Activated naive CD8-positive, alpha-beta T cell treated with anti-CD3 and anti-CD28 coated beads, Interleukin-2, amount 10 ng/mL, durations not matched to agents 7 days and 5 days (primary cell): ENCODE data around the gene RHOH. TPM values are rescaled to one million over a fixed set of nuclear protein-coding genes. Genes with fewer than 3 reads are reported as not detected.
A peak's percentile ranks its signal among the peaks of the same experiment; 100 is the strongest.
"Not testable (repeated sequence)": the region's sequence is repeated elsewhere in the genome, so short reads cannot be mapped to it uniquely, and the experiment has no call there.

ENCODE experiments used
- ATAC-seq: fragments of 150-1000 bp; cut with Tn5 transposase; one replicate; pipeline ENCODE4 v1.10.0; 2021; ENCODE audit warnings: low read depth, moderate library complexity
- POLR2A ChIA-PET: fragments of 350-600 bp; sonication (Branson Sonifier 250); formaldehyde crosslinking; loops from one replicate; lab custom pipeline; 2021; ENCODE audit warnings: antibody characterized with exemption; lab: Charles Lee
- DNase-seq: peaks from one replicate; pipeline ENCODE4 v3.0.0; 2021
- H3K27ac Mint-ChIP-seq: one replicate; pipeline ENCODE4 v1.8.0; 2022; ENCODE audit warnings: mild to moderate bottlenecking, mixed read lengths
- H3K27me3 Mint-ChIP-seq: one replicate; pipeline ENCODE4 v1.8.0; 2022; ENCODE audit warnings: mild to moderate bottlenecking, moderate library complexity, mixed read lengths
- H3K36me3 Mint-ChIP-seq: one replicate; pipeline ENCODE4 v1.8.0; 2021; ENCODE audit warnings: mild to moderate bottlenecking, mixed read lengths
- H3K4me1 Mint-ChIP-seq: one replicate; pipeline ENCODE4 v1.8.0; 2021; ENCODE audit warnings: mixed read lengths
- H3K4me3 Mint-ChIP-seq: one replicate; pipeline ENCODE4 v1.8.0; 2022; ENCODE audit warnings: mild to moderate bottlenecking, moderate library complexity, mixed read lengths
- H3K9me3 Mint-ChIP-seq: one replicate; pipeline ENCODE4 v1.8.0; 2021; ENCODE audit warnings: mixed read lengths
- total RNA-seq, 2 experiments: library from RNA; stranded (reverse); gene quantifications; one replicate each; pipeline ENCODE4 v1.2.3, GENCODE V29; 2021

The RHOH gene, protein sequence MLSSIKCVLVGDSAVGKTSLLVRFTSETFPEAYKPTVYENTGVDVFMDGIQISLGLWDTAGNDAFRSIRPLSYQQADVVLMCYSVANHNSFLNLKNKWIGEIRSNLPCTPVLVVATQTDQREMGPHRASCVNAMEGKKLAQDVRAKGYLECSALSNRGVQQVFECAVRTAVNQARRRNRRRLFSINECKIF
- 100 to 1,000 TPM; 187 to 190 TPM for total RNA-seq

DNA sequence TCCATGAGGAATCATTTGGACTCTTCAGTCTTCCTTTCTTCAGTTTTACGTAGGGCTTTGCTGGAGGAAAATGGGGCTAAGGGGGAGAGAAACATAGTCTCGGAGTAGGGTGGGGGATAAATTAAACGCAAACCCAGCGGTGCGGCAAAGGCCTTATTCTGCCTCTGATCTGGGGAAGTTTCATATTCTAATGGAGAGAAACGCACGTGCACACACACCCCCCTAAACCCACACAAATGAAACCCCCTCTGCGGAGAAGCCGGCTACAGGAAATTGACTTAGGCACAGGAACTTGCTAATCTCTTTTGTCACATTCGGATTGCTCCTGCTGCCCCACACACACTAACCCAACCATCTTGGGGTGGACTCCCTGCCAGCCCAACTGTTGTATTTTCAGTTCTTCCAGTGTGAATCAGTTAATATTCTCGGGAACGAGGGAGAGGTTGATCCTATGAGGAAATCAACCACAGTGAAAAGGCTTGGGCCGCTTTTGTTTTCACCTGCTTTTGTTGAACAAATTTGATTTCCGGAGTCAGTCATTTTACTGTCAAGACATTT, at the start of gene RHOH:
RHOH (plus strand) TSS at position 308 of the 558 bp plus-strand sequence. CDS start 46,356 bp downstream, outside the sequence.
- ATAC-seq, result peak; percentile 18
- DNase-seq, result peak; percentile 73
- peaks cover 44% of the 10 kb centered on the region for H3K4me1 Mint-ChIP-seq
- H3K27me3 Mint-ChIP-seq, result no peaks in the 10 kb centered on the region
- peak within 1 kb of the TSS; percentile 97 for H3K27ac Mint-ChIP-seq
- POLR2A ChIA-PET, result interaction anchor here (0.7 to 11.5 kb wide), 25 partner anchors 10 to 701 kb away, joined by 3 to 360 read pairs (median 7); partner anchors contain the start of genes N4BP2 and UBE2K
- H3K9me3 Mint-ChIP-seq, result no peaks in the 10 kb centered on the region
- H3K36me3 Mint-ChIP-seq, result peaks cover 43% of the 10 kb centered on the region
- peak within 1 kb of the TSS; percentile 93 for H3K4me3 Mint-ChIP-seq

DNA sequence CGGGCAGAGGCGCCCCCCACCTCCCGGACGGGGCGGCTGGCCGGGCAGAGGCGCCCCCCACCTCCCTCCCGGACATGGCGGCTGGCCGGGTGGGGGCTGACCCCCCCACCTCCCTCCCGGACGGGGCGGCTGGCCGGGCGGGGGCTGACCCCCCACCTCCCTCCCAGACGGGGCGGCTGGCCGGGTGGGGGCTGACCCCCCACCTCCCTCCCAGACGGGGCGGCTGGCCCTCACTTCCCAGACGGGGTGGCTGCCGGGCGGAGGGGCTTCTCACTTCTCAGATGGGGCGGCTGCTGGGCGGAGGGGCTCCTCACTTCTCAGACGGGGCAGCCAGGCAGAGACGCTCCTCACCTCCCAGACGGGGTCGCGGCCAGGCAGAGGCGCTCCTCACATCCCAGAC, 49.3 kb upstream of the RHOH start:
- H3K4me3 Mint-ChIP-seq, ATAC-seq, H3K9me3 Mint-ChIP-seq, POLR2A ChIA-PET, DNase-seq, H3K27me3 Mint-ChIP-seq, H3K27ac Mint-ChIP-seq: not testable (repeated sequence)
- Mint-ChIP-seq H3K36me3 (peaks cover 44% of the 10 kb centered on the region), H3K4me1 (peaks cover 16% of the 10 kb centered on the region)

DNA sequence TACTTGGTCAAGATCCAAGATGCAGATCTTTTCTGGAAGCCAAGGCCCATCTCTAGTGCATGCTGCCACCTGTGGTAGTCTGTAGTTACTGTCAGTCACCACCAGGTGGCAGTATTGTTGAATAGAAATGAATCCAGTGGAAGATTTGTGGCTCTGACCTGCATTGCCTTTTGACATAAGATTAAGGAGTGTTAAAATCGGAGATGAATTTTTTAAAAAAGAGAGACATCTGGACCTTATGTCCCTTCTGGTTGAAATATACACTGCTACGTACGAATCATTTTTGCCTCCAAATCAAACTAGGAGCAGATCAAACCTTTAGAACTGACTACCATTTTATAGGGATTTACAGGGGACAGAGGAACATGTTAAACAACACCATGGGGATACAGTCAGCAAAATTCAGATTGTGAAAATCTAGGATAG, 46.9 kb upstream of the RHOH start:
- H3K27me3 Mint-ChIP-seq, result no peaks in the 10 kb centered on the region
- no peak overlapping the region for H3K27ac Mint-ChIP-seq
- no peak overlapping the region for H3K4me3 Mint-ChIP-seq
- H3K36me3 Mint-ChIP-seq, result peaks cover 44% of the 10 kb centered on the region
- peak; percentile 50 for DNase-seq
- ATAC-seq, result peak; percentile 95
- H3K9me3 Mint-ChIP-seq, result peaks cover 6% of the 10 kb centered on the region
- POLR2A ChIA-PET, result interaction anchor here (0.7 to 1.7 kb wide), 5 partner anchors 32 to 167 kb away, joined by 3 to 11 read pairs (median 5); no protein-coding TSS in a partner anchor
- H3K4me1 Mint-ChIP-seq, result peaks cover 27% of the 10 kb centered on the region

DNA sequence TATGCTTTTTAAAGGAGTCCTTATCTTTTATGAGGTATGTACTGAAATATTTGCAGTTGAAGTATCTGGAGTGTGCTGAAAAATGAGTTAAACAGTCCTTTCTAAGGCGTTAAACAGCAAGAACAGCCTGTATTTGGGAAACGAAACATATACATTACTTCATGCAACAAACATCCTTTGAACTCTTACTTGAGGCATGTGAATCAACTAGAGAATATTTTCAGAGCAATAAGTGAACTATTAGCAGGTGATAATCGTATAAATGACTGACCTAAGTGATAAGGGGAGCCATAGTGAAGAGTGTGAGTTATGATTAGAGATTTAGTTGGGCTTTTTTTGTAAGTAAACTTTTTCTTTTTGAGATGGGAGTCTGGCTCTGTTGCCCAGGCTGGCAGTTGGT, 45.9 kb upstream of the RHOH start:
- POLR2A ChIA-PET, result interaction anchor here (1.7 to 2.8 kb wide), 2 partner anchors 49 kb away, joined by 11 to 14 read pairs; no protein-coding TSS in a partner anchor
- no peak overlapping the region for H3K27ac Mint-ChIP-seq
- H3K9me3 Mint-ChIP-seq, result peaks cover 6% of the 10 kb centered on the region
- no peak for ATAC-seq
- H3K36me3 Mint-ChIP-seq, result peaks cover 44% of the 10 kb centered on the region
- no peak overlapping the region for H3K4me3 Mint-ChIP-seq
- H3K27me3 Mint-ChIP-seq, result no peaks in the 10 kb centered on the region
- H3K4me1 Mint-ChIP-seq, result peaks cover 27% of the 10 kb centered on the region
- DNase-seq, result no peak

DNA sequence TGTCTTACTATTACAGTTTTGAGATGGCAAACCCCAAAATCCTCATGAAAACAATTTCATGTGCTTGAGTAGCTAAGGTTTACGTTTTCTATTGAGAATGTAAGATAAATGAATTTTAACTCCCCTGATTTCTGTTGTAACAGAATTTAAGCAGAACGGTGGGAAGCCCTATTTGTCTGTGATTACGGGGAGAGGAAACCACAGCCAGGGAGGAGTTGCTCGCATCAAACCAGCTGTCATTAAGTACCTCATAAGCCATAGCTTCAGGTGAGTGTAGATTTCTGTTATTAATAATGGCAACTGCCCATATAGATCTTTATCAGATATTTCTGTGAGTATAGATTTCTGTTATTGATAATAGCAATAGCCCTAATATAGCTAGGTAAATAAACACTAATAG, 44.2 kb upstream of the RHOH start:
- H3K4me3 Mint-ChIP-seq, result peak overlapping the region; percentile 32
- peaks cover 27% of the 10 kb centered on the region for H3K4me1 Mint-ChIP-seq
- no peak overlapping the region for H3K27ac Mint-ChIP-seq
- POLR2A ChIA-PET, result interaction anchor here (0.7 to 2.8 kb wide), 5 partner anchors 10 to 47 kb away, joined by 3 to 14 read pairs (median 3); partner anchors contain the start of gene RHOH
- H3K9me3 Mint-ChIP-seq, result peaks cover 6% of the 10 kb centered on the region
- H3K36me3 Mint-ChIP-seq, result peaks cover 41% of the 10 kb centered on the region
- no peak for DNase-seq
- ATAC-seq, result peak; percentile 42
- H3K27me3 Mint-ChIP-seq, result no peaks in the 10 kb centered on the region

DNA sequence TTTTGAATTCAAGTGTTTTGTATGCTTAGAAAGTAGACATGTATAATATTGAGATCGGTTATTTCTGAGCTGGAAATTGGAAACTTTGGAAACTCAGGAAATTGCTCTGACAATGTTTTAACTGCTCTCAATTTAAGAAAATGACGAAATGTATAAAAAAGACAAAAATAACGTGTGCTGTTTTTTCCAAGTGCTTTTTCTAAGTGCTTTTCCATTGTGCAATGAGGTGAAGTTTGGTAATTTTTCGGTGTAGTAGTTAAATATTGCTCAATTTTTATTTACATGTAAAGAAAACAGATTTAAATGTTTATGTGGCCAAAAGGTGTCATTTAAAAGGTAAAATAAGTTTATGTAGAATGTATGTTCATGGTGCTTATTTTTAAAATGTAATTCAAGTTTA, 39.4 kb upstream of the RHOH start:
- H3K27me3 Mint-ChIP-seq, result no peaks in the 10 kb centered on the region
- H3K9me3 Mint-ChIP-seq, result no peaks in the 10 kb centered on the region
- POLR2A ChIA-PET, result no interaction called here
- no peak for DNase-seq
- no peak for ATAC-seq
- peaks cover 36% of the 10 kb centered on the region for H3K36me3 Mint-ChIP-seq
- no peak overlapping the region for H3K4me3 Mint-ChIP-seq
- peaks cover 11% of the 10 kb centered on the region for H3K4me1 Mint-ChIP-seq
- no peak overlapping the region for H3K27ac Mint-ChIP-seq

DNA sequence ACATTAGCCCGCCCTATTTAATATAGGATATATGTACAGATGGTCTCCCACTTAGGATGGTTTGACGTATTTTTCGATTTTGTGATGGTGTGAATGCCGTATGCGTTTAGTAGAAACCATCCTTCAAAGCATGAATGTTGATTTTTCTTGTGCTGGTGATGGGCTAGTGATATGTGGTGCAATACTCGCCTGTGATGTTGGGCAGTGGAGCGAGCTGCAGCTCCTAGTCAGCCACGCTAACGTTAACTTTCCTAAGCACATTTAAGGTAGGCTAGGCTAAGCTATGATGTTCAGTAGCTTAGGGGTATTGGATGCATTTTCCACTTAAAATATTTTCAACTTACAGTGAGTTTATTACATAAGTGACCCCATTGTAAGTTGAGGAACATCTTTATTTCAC, 36.6 kb upstream of the RHOH start:
- POLR2A ChIA-PET, result no interaction called here
- Mint-ChIP-seq H3K4me3 (no peak overlapping the region), H3K36me3 (peaks cover 45% of the 10 kb centered on the region), H3K27me3 (no peaks in the 10 kb centered on the region), H3K27ac (no peak overlapping the region), H3K9me3 (no peaks in the 10 kb centered on the region), H3K4me1 (peaks cover 5% of the 10 kb centered on the region)
- ATAC-seq, result no peak
- DNase-seq, result no peak

DNA sequence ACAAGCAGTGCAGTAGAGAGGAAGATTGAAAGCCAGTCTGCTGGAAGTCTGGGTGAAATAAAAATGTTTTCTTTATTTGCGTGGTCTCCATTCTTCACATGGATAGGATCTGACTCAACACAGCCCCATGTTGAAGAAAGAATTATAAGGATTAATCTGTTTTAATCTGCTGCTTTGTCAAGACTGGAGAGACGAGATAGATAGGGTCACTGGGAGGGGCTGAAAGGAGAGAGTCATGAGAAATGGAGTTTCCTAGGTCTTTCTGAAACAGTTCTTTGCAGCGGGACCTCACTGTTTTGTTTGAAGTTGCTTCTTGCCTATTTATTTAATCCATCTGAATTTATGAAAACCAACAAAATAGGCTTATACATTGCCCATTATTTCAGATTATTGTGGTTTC, 32.4 kb upstream of the RHOH start:
- Mint-ChIP-seq H3K4me3 (no peak overlapping the region), H3K4me1 (peaks cover 6% of the 10 kb centered on the region), H3K36me3 (peaks cover 57% of the 10 kb centered on the region), H3K9me3 (peaks cover 3% of the 10 kb centered on the region), H3K27me3 (no peaks in the 10 kb centered on the region), H3K27ac (no peak overlapping the region)
- ATAC-seq (no peak), DNase-seq (no peak)
- POLR2A ChIA-PET, result no interaction called here

DNA sequence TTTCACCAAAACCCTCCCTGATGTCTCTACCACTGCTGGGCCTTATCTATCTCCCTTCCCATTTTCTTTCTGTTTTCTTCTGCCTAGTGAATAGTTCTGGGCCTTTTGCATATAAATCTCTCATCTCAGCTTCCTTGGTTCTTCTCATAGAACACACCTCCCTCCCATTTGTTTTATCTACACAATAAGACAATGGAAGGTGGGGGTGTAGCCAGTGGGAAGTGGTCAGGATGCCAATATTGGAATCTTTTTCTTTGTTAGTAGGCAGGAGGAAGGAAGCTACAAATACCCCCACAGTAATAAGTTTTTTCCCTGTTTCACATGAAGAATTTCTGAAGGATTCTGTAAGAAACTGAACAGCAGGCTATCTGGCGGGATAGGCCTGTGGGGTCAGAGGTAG, 30.9 kb upstream of the RHOH start:
- H3K27ac Mint-ChIP-seq, result no peak overlapping the region
- peaks cover 11% of the 10 kb centered on the region for H3K4me1 Mint-ChIP-seq
- ATAC-seq, result no peak
- DNase-seq, result no peak
- H3K4me3 Mint-ChIP-seq, result no peak overlapping the region
- no peaks in the 10 kb centered on the region for H3K27me3 Mint-ChIP-seq
- H3K36me3 Mint-ChIP-seq, result peaks cover 49% of the 10 kb centered on the region
- peaks cover 7% of the 10 kb centered on the region for H3K9me3 Mint-ChIP-seq
- POLR2A ChIA-PET, result interaction anchor here (0.5 kb wide), 1 partner anchor 491 kb away, joined by 4 read pairs; no protein-coding TSS in a partner anchor

DNA sequence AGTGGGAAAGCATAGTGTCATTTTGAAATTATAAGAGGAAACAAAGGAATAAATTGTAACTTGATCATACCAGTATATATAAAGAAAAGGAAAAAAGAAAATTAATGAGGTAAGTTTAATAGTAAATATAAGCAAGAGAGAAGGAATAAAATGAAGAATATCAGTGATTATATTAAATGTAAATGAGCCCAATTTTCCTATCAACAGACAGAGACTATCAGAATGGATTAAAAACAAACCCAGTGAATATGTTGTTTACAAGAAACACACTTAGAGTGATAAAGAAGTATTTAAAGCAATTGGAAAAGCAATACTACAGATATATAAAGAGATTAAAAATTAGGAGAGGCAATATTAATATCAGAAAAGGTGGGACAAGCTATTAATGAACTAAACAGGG, 28.8 kb upstream of the RHOH start:
- DNase-seq, result no peak
- H3K4me3 Mint-ChIP-seq, result no peak overlapping the region
- peaks cover 7% of the 10 kb centered on the region for H3K9me3 Mint-ChIP-seq
- no peaks in the 10 kb centered on the region for H3K27me3 Mint-ChIP-seq
- peaks cover 41% of the 10 kb centered on the region for H3K36me3 Mint-ChIP-seq
- POLR2A ChIA-PET, result no interaction called here
- ATAC-seq, result no peak
- peaks cover 21% of the 10 kb centered on the region for H3K4me1 Mint-ChIP-seq
- no peak overlapping the region for H3K27ac Mint-ChIP-seq

DNA sequence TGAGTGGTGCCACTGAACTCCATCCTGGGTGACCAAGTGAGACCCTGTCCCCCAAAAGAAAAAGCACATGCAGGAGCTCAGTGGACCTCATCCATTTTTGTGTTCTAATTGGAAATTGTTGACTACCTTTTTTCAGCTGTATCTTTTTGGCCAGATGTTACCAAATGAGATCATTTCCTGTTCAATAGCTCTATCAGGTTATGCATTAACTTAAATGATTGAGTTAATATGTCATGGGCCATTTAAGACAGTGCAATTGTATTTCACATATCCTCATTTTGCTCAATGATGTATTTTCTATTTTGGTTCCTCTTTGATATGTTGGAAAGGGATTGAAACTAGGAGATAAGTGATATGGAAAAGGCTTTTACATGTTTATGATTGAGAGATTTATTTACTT, 26.2 kb upstream of the RHOH start:
- ATAC-seq, result no peak
- POLR2A ChIA-PET, result interaction anchor here (0.5 to 1.0 kb wide), 3 partner anchors 29 to 252 kb away, joined by 3 read pairs; no protein-coding TSS in a partner anchor

DNA sequence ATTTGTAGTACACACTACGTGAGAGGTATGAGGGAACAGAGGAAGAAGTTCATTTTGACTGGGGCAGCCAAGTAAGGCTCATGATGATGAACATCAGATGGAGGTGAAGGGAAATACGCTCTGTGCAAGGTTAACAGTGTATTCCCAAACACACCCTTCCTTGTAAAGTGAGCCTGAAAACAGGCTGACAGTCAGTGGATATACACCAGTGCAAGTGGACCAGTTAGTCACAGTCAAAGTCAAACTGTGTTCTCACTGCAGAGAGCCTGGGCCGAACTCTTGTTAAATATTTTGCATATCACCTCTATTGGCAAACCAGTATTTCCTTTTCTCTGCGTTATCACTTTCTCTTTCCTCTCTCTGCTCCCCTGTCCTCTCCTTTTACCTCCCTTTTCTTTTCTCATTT, 23.4 kb upstream of the RHOH start:
- peak overlapping the region; percentile 83 for H3K27ac Mint-ChIP-seq
- no peak for DNase-seq
- peak; percentile 91 for ATAC-seq
- POLR2A ChIA-PET, result interaction anchor here (1.0 kb wide), 1 partner anchor 10 kb away, joined by 5 read pairs; no protein-coding TSS in a partner anchor
- no peaks in the 10 kb centered on the region for H3K27me3 Mint-ChIP-seq
- peaks cover 8% of the 10 kb centered on the region for H3K36me3 Mint-ChIP-seq
- H3K4me3 Mint-ChIP-seq, result peak overlapping the region; percentile 66
- peaks cover 28% of the 10 kb centered on the region for H3K4me1 Mint-ChIP-seq
- H3K9me3 Mint-ChIP-seq, result peaks cover 6% of the 10 kb centered on the region

More for the DNA sequence above, 26.2 kb upstream of the RHOH start:
- H3K27ac Mint-ChIP-seq, result no peak overlapping the region
- H3K27me3 Mint-ChIP-seq, result no peaks in the 10 kb centered on the region
- H3K4me1 Mint-ChIP-seq, result peaks cover 29% of the 10 kb centered on the region
- peaks cover 7% of the 10 kb centered on the region for H3K9me3 Mint-ChIP-seq
- peaks cover 25% of the 10 kb centered on the region for H3K36me3 Mint-ChIP-seq
- no peak for DNase-seq
- no peak overlapping the region for H3K4me3 Mint-ChIP-seq

DNA sequence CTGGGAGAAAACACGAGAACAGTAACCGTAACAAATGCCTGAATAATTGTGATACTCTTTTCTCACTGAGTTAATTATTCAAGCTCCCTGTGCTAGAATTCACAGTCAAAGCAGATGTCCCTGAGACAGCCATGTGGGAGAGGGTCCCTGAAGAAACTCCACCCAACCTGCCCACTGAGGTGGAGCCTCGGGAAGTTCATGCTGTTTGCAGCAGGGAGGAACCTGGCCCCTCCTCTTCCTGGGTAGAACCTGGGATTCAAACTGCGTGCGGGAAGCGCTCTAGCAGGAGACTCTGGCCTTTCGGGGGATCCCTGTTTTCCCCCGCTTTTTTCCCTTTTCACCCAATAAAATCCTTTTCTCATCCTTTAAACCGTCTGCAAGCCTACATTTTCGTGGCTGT, 20.2 kb upstream of the RHOH start:
- H3K27ac Mint-ChIP-seq, result peak overlapping the region; percentile 5
- DNase-seq (no peak), ATAC-seq (no peak)
- H3K36me3 Mint-ChIP-seq, result peaks cover 3% of the 10 kb centered on the region
- no peaks in the 10 kb centered on the region for H3K9me3 Mint-ChIP-seq
- no peaks in the 10 kb centered on the region for H3K27me3 Mint-ChIP-seq
- peaks cover 28% of the 10 kb centered on the region for H3K4me1 Mint-ChIP-seq
- H3K4me3 Mint-ChIP-seq, result no peak overlapping the region
- POLR2A ChIA-PET, result no interaction called here

DNA sequence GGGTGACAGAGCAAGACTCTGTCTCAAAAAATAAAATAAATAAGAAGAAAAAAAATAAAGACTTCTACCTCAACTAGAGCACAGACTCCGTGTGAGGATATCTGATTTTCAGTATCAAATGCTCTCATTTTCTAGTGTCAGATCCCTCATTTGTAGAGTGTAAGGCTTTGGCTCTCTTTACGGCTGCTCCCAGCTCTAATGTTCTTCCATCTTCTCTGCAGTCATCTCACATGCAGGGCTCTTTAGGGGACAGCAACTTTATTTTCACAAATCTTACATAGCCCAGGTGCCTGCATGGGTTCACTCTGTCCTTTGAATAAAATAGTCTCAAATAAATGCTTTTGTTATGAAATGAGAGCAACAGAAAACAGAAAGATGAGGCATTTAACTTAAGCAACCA, 19.2 kb upstream of the RHOH start:
- POLR2A ChIA-PET, result no interaction called here
- Mint-ChIP-seq H3K27me3 (no peaks in the 10 kb centered on the region), H3K36me3 (peaks cover 2% of the 10 kb centered on the region), H3K4me1 (peaks cover 30% of the 10 kb centered on the region), H3K9me3 (no peaks in the 10 kb centered on the region), H3K4me3 (no peak overlapping the region), H3K27ac (no peak overlapping the region)
- ATAC-seq (no peak), DNase-seq (no peak)
